Mesendoderm (in vitro differentiated cells): Measurements from ENCODE around the gene LNPEP.

Source experiments
- DNase-seq: peaks from one replicate; pipeline ENCODE4 v3.0.0; 2013
- H2AK5ac ChIP-seq: 2 replicates; pipeline ENCODE4 v1.6.1; 2013; ENCODE audit warnings: low read length, inconsistent platforms
- H2BK120ac ChIP-seq: 2 replicates; pipeline ENCODE4 v1.6.1; 2013; ENCODE audit warnings: low read depth, mild to moderate bottlenecking, low read length, moderate library complexity, mixed read lengths
- H2BK15ac ChIP-seq: replicated peaks from 2 replicates; pipeline ENCODE4 v1.6.1; 2013; ENCODE audit warnings: low read depth, mild to moderate bottlenecking, moderate library complexity
- H2BK5ac ChIP-seq: 2 replicates; pipeline ENCODE4 v1.6.1; 2013; ENCODE audit warnings: low read length, inconsistent platforms
- H3K18ac ChIP-seq: 2 replicates; pipeline ENCODE4 v1.6.1; 2013; ENCODE audit warnings: mild to moderate bottlenecking, low read length, mixed read lengths
- H3K23ac ChIP-seq: one replicate; pipeline ENCODE4 v1.6.1; 2013; ENCODE audit warnings: low read length
- H3K27ac ChIP-seq: 2 replicates; pipeline ENCODE4 v1.5.1; 2013; ENCODE audit warnings: low read depth, mild to moderate bottlenecking, inconsistent platforms, low read length, moderate library complexity
- H3K27me3 ChIP-seq: 2 replicates; pipeline ENCODE4 v1.6.1; 2013; ENCODE audit warnings: low read length, control low read depth, mild to moderate bottlenecking, inconsistent platforms; ENCODE audit not compliant: insufficient read depth, poor library complexity
- H3K36me3 ChIP-seq: 2 replicates; pipeline ENCODE4 v1.6.1; 2013; ENCODE audit warnings: low read length, inconsistent platforms; ENCODE audit not compliant: control insufficient read depth, insufficient read depth
- H3K4ac ChIP-seq: one replicate; pipeline ENCODE4 v1.6.1; 2013; ENCODE audit warnings: low read depth, mild to moderate bottlenecking, low read length, moderate library complexity
- H3K4me1 ChIP-seq: 2 replicates; pipeline ENCODE4 v1.6.1; 2013; ENCODE audit warnings: low read depth, low read length, inconsistent platforms; ENCODE audit not compliant: control insufficient read depth
- H3K4me2 ChIP-seq: 2 replicates; pipeline ENCODE4 v1.6.1; 2013; ENCODE audit warnings: low read length
- H3K4me3 ChIP-seq: 2 replicates; pipeline ENCODE4 v1.5.1; 2013; ENCODE audit warnings: mild to moderate bottlenecking, low read length
- H3K56ac ChIP-seq: one replicate; pipeline ENCODE4 v1.6.1; 2013; ENCODE audit warnings: low read length
- H3K79me1 ChIP-seq: 2 replicates; pipeline ENCODE4 v1.6.1; 2013; ENCODE audit warnings: low read length, inconsistent platforms
- H3K79me2 ChIP-seq: 2 replicates; pipeline ENCODE4 v1.6.1; 2013; ENCODE audit warnings: mild to moderate bottlenecking, low read length; ENCODE audit not compliant: control insufficient read depth, insufficient read depth
- H3K9ac ChIP-seq: 2 replicates; pipeline ENCODE4 v1.6.1; 2013; ENCODE audit warnings: low read length, inconsistent platforms
- H4K5ac ChIP-seq: one replicate; pipeline ENCODE4 v1.6.1; 2013; ENCODE audit warnings: low read length
- H4K8ac ChIP-seq: one replicate; pipeline ENCODE4 v1.6.1; 2013; ENCODE audit warnings: low read depth, mild to moderate bottlenecking, control low read depth, low read length, moderate library complexity
- WGBS: extraction: QIAGEN DNeasy Blood & Tissue Kit; methylation state at CpG from one replicate; pipeline ENCODE4 v1.1.7; 2013; ENCODE audit warnings: low lambda C conversion rate, missing lambda C conversion rate; ENCODE audit not compliant: insufficient coverage; ENCODE audit errors: extremely low coverage; 5-methylcytosine and 5-hydroxymethylcytosine counted together

LNPEP gene

GRCh38 chr5:96978812-96979449 lies 43.1 kb downstream of the LNPEP start:
- Histone ChIP-seq H3K27ac (no peak overlapping the region), H3K4me1 (no peaks in the 10 kb centered on the region), H3K36me3 (no peaks in the 10 kb centered on the region)

GRCh38 chr5:96984506-96985192 lies 48.8 kb downstream of the LNPEP start:
- H2BK5ac ChIP-seq = no peak overlapping the region
- no CpG with 5 or more reads among the region's 1 CpG for WGBS
- H3K4me3 ChIP-seq = no peak overlapping the region
- no peak overlapping the region for H2AK5ac ChIP-seq
- H3K56ac ChIP-seq = no peak overlapping the region
- H3K79me2 ChIP-seq = no peaks in the 10 kb centered on the region
- H3K23ac ChIP-seq = no peak overlapping the region
- H4K5ac ChIP-seq = no peak overlapping the region
- no peak overlapping the region for H4K8ac ChIP-seq
- H3K27me3 ChIP-seq = no peaks in the 10 kb centered on the region
- H3K9ac ChIP-seq = no peak overlapping the region
- H3K36me3 ChIP-seq = no peaks in the 10 kb centered on the region
- H3K18ac ChIP-seq = no peak overlapping the region
- no peak overlapping the region for H2BK120ac ChIP-seq
- H3K4me1 ChIP-seq = no peaks in the 10 kb centered on the region
- H2BK15ac ChIP-seq = no peak overlapping the region
- H3K27ac ChIP-seq = no peak overlapping the region
- DNase-seq = no peak
- H3K79me1 ChIP-seq = no peaks in the 10 kb centered on the region
- no peak overlapping the region for H3K4ac ChIP-seq
- no peak overlapping the region for H3K4me2 ChIP-seq

More at GRCh38 chr5:96978812-96979449, 43.1 kb downstream of the LNPEP start:
- WGBS = no CpG with 5 or more reads among the region's 5 CpGs
- no peak overlapping the region for H2BK15ac ChIP-seq
- no peak overlapping the region for H4K8ac ChIP-seq
- H3K4me2 ChIP-seq = no peak overlapping the region
- H3K4me3 ChIP-seq = no peak overlapping the region
- no peak overlapping the region for H3K4ac ChIP-seq
- H4K5ac ChIP-seq = no peak overlapping the region
- DNase-seq = no peak
- H3K9ac ChIP-seq = no peak overlapping the region
- no peak overlapping the region for H2BK5ac ChIP-seq
- H2BK120ac ChIP-seq = no peak overlapping the region
- H3K27me3 ChIP-seq = no peaks in the 10 kb centered on the region
- H2AK5ac ChIP-seq = no peak overlapping the region
- no peak overlapping the region for H3K18ac ChIP-seq
- no peaks in the 10 kb centered on the region for H3K79me1 ChIP-seq
- H3K79me2 ChIP-seq = no peaks in the 10 kb centered on the region
- no peak overlapping the region for H3K23ac ChIP-seq
- no peak overlapping the region for H3K56ac ChIP-seq

GRCh38 chr5:96986450-96986849 lies 50.6 kb downstream of the LNPEP start:
- Histone ChIP-seq H4K8ac (no peak overlapping the region), H2BK120ac (no peak overlapping the region), H3K4me1 (no peaks in the 10 kb centered on the region), H3K9ac (no peak overlapping the region), H3K79me1 (no peaks in the 10 kb centered on the region), H3K4me2 (no peak overlapping the region), H4K5ac (no peak overlapping the region), H3K27me3 (no peaks in the 10 kb centered on the region), H3K23ac (no peak overlapping the region), H3K36me3 (no peaks in the 10 kb centered on the region), H3K4ac (no peak overlapping the region), H2AK5ac (no peak overlapping the region), H3K18ac (no peak overlapping the region), H3K4me3 (no peak overlapping the region), H3K56ac (no peak overlapping the region), H3K79me2 (no peaks in the 10 kb centered on the region), H2BK15ac (no peak overlapping the region), H3K27ac (no peak overlapping the region), H2BK5ac (no peak overlapping the region)
- DNase-seq = no peak
- no CpG with 5 or more reads among the region's 3 CpGs for WGBS

GRCh38 chr5:96990102-96990501 lies 54.2 kb downstream of the LNPEP start:
- no peak overlapping the region for H4K8ac ChIP-seq
- H3K4ac ChIP-seq = no peak overlapping the region
- no peak overlapping the region for H2BK15ac ChIP-seq
- H2BK5ac ChIP-seq = no peak overlapping the region
- H4K5ac ChIP-seq = no peak overlapping the region
- H3K23ac ChIP-seq = no peak overlapping the region
- no peaks in the 10 kb centered on the region for H3K79me2 ChIP-seq
- H3K79me1 ChIP-seq = no peaks in the 10 kb centered on the region
- H3K36me3 ChIP-seq = no peaks in the 10 kb centered on the region
- H3K4me1 ChIP-seq = no peaks in the 10 kb centered on the region
- no peak overlapping the region for H3K4me2 ChIP-seq
- WGBS = no CpG with 5 or more reads among the region's 4 CpGs
- H3K56ac ChIP-seq = no peak overlapping the region
- H2BK120ac ChIP-seq = no peak overlapping the region
- H3K9ac ChIP-seq = no peak overlapping the region
- no peak overlapping the region for H2AK5ac ChIP-seq
- no peak overlapping the region for H3K18ac ChIP-seq
- no peaks in the 10 kb centered on the region for H3K27me3 ChIP-seq
- no peak overlapping the region for H3K4me3 ChIP-seq
- H3K27ac ChIP-seq = no peak overlapping the region
- no peak for DNase-seq

- Histone ChIP-seq H2BK15ac (no peak overlapping the region), H2BK120ac (no peak overlapping the region), H4K8ac (no peak overlapping the region), H3K9ac (no peak overlapping the region), H2BK5ac (no peak overlapping the region), H3K79me1 (no peaks in the 10 kb centered on the region), H3K79me2 (no peaks in the 10 kb centered on the region), H3K56ac (no peak overlapping the region), H3K36me3 (no peaks in the 10 kb centered on the region), H3K18ac (no peak overlapping the region), H4K5ac (no peak overlapping the region), H2AK5ac (no peak overlapping the region), H3K4me3 (no peak overlapping the region), H3K27ac (no peak overlapping the region), H3K23ac (no peak overlapping the region), H3K4me2 (no peak overlapping the region), H3K27me3 (no peaks in the 10 kb centered on the region), H3K4me1 (no peaks in the 10 kb centered on the region), H3K4ac (no peak overlapping the region)
- DNase-seq = no peak
Observed at GRCh38 chr5:96991708-96992107, 55.8 kb downstream of the LNPEP start.

GRCh38 chr5:96993760-96994159 lies 57.9 kb downstream of the LNPEP start:
- Histone ChIP-seq H3K4me1 (no peaks in the 10 kb centered on the region), H3K27ac (no peak overlapping the region), H3K4me2 (no peak overlapping the region), H3K56ac (no peak overlapping the region), H3K9ac (no peak overlapping the region), H3K79me2 (no peaks in the 10 kb centered on the region), H2AK5ac (no peak overlapping the region), H3K27me3 (no peaks in the 10 kb centered on the region), H3K23ac (no peak overlapping the region), H3K18ac (no peak overlapping the region), H3K36me3 (no peaks in the 10 kb centered on the region), H4K8ac (no peak overlapping the region), H4K5ac (no peak overlapping the region), H3K4me3 (no peak overlapping the region), H2BK120ac (no peak overlapping the region), H3K79me1 (no peaks in the 10 kb centered on the region), H3K4ac (no peak overlapping the region), H2BK5ac (no peak overlapping the region), H2BK15ac (no peak overlapping the region)
- no peak for DNase-seq
- WGBS = no CpG with 5 or more reads among the region's 2 CpGs
